ENCODE measurements around the gene NTNG1.
"Not testable (repeated sequence)": the region's sequence is repeated elsewhere in the genome, so short reads cannot be mapped to it uniquely, and the experiment has no call there.

The NTNG1 gene

DNA sequence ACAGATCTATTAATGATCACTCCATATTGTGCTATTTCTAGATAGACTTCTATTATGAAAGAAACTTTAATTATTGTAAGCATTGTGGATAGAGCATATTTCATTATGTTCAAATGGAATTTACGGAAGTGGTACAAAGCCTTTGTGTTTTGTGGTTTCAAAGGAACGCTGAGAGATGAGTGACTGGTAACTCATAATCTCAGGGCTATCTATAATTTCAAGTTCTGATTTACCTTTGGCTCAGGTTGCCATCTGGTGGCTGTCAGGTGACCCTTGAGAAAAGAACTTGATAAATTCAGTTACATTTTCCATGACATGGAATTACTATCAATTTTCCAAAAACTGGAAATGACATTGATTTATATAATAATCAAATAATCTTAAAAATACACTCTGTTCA is 12.2 kb downstream of the NTNG1 start:
- no peak for TF ChIP-seq Cebpa-rat (IDR thresholded peaks at IDR 0.05)
- H3K27ac ChIP-seq: no peak overlapping the region
- no peaks in the 10 kb centered on the region for H4K20me1 ChIP-seq
- H3K9ac ChIP-seq: no peak overlapping the region
- H3K4me3 ChIP-seq: no peak overlapping the region
- no peak overlapping the region for H3K4me2 ChIP-seq
- H3K27me3 ChIP-seq: no peaks in the 10 kb centered on the region
- no peaks in the 10 kb centered on the region for H3K9me3 ChIP-seq (replicated peaks in 1 of 11)
- no peaks in the 10 kb centered on the region for H3K36me3 ChIP-seq
- no peaks in the 10 kb centered on the region for H3K4me1 ChIP-seq

- Histone ChIP-seq H3K27me3 (no peaks in the 10 kb centered on the region), H4K20me1 (no peaks in the 10 kb centered on the region), H3K4me3 (no peak overlapping the region), H3K9ac (no peak overlapping the region), H3K27ac (no peak overlapping the region), H3K9me3 (replicated peaks in 1 of 11) (no peaks in the 10 kb centered on the region), H3K4me2 (no peak overlapping the region), H3K36me3 (no peaks in the 10 kb centered on the region), H3K4me1 (0 out of 20 replicates have a peak, but pooled peaks cover 0 to 7% (median 0%) of the 10 kb centered on the region in 10 experiments)
- TF ChIP-seq Cebpa-rat (IDR thresholded peaks at IDR 0.05): no peak
Observed at GRCh38 chr1:107158496-107158895, 17.7 kb downstream of the NTNG1 start.

GRCh38 chr1:107158991-107159390 is 18.2 kb downstream of the NTNG1 start:
- H3K27ac ChIP-seq: no peak overlapping the region
- 0 out of 20 replicates have a peak, but pooled peaks cover 0 to 7% (median 0%) of the 10 kb centered on the region in 10 experiments for H3K4me1 ChIP-seq
- H3K4me2 ChIP-seq: no peak overlapping the region
- peaks cover 0 to 5% (median 2%) of the 10 kb centered on the region in 11 experiments; a peak in 17 of 22 replicates for H3K9me3 ChIP-seq (replicated peaks in 1 of 11)
- no peak overlapping the region for H3K9ac ChIP-seq
- no peaks in the 10 kb centered on the region for H4K20me1 ChIP-seq
- H3K27me3 ChIP-seq: no peaks in the 10 kb centered on the region
- no peak for TF ChIP-seq Cebpa-rat (IDR thresholded peaks at IDR 0.05)
- H3K4me3 ChIP-seq: no peak overlapping the region
- H3K36me3 ChIP-seq: no peaks in the 10 kb centered on the region

- H3K9ac ChIP-seq: no peak overlapping the region
- no peaks in the 10 kb centered on the region for H3K36me3 ChIP-seq
- H3K9me3 ChIP-seq (replicated peaks in 1 of 11): peaks cover 14 to 24% (median 19%) of the 10 kb centered on the region in 11 experiments
- peak overlapping the region in 3 of 11 experiments; percentile 9 to 17 (median 12); a peak in 4 of 22 replicates for H3K4me2 ChIP-seq
- H3K4me3 ChIP-seq: no peak overlapping the region
- no peak overlapping the region for H3K27ac ChIP-seq
- no peak for TF ChIP-seq Cebpa-rat (IDR thresholded peaks at IDR 0.05)
- H3K4me1 ChIP-seq: peaks cover 0 to 9% (median under 1%) of the 10 kb centered on the region in 10 experiments; a peak in 8 of 20 replicates
- no peaks in the 10 kb centered on the region for H3K27me3 ChIP-seq
- no peaks in the 10 kb centered on the region for H4K20me1 ChIP-seq
Observed at GRCh38 chr1:107162745-107163144, 21.9 kb downstream of the NTNG1 start.

GRCh38 chr1:107164901-107165300 is 24.1 kb downstream of the NTNG1 start:
- not testable (repeated sequence) for H3K9ac ChIP-seq, H3K36me3 ChIP-seq, H3K4me2 ChIP-seq, H3K4me3 ChIP-seq, H3K27ac ChIP-seq, H4K20me1 ChIP-seq, H3K27me3 ChIP-seq
- peaks cover 0 to 13% (median 2%) of the 10 kb centered on the region in 10 experiments; a peak in 8 of 20 replicates for H3K4me1 ChIP-seq
- H3K9me3 ChIP-seq (replicated peaks in 1 of 11): peaks cover 14 to 27% (median 19%) of the 10 kb centered on the region in 11 experiments

DNA sequence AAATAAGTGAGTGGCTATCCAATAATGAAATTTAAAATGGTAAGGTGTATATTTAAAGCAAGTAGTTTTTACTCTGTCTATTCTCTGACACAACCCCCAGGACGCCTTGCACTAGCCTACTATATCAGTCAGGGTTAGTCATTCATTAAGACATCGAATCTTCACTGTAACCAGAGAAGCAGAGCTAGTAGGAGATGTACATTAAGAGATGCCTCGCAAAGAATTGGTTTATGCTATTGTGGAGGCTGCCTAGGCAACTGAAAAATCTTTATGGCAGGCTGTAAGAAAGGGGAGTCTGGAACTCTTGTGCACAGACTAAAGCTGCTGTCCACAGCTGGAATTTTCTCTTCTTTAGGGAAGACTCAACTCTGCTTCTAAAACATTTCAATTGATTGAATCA is 28.8 kb downstream of the NTNG1 start:
- H4K20me1 ChIP-seq: no peaks in the 10 kb centered on the region
- no peak overlapping the region for H3K4me3 ChIP-seq
- peaks cover 0 to 7% (median 2%) of the 10 kb centered on the region in 10 experiments; a peak in 8 of 20 replicates for H3K4me1 ChIP-seq
- H3K9ac ChIP-seq: no peak overlapping the region
- no peak overlapping the region for H3K4me2 ChIP-seq
- H3K36me3 ChIP-seq: no peaks in the 10 kb centered on the region
- no peak overlapping the region for H3K27ac ChIP-seq
- H3K27me3 ChIP-seq: no peaks in the 10 kb centered on the region
- TF ChIP-seq Cebpa-rat (IDR thresholded peaks at IDR 0.05): no peak
- H3K9me3 ChIP-seq (replicated peaks in 1 of 11): peaks cover 7 to 19% (median 10%) of the 10 kb centered on the region in 11 experiments

GRCh38 chr1:107171333-107171732 is 30.5 kb downstream of the NTNG1 start:
- no peak overlapping the region for H3K27ac ChIP-seq
- no peaks in the 10 kb centered on the region for H3K36me3 ChIP-seq
- no peak overlapping the region for H3K9ac ChIP-seq
- H3K4me3 ChIP-seq: no peak overlapping the region
- no peaks in the 10 kb centered on the region for H3K27me3 ChIP-seq
- no peaks in the 10 kb centered on the region for H4K20me1 ChIP-seq
- H3K4me1 ChIP-seq: peaks cover 0 to 7% (median 2%) of the 10 kb centered on the region in 10 experiments; a peak in 8 of 20 replicates
- no peak for TF ChIP-seq Cebpa-rat (IDR thresholded peaks at IDR 0.05)
- no peak overlapping the region for H3K4me2 ChIP-seq
- peaks cover 0 to 7% (median 0%) of the 10 kb centered on the region in 11 experiments; a peak in 2 of 22 replicates for H3K9me3 ChIP-seq (replicated peaks in 1 of 11)

DNA sequence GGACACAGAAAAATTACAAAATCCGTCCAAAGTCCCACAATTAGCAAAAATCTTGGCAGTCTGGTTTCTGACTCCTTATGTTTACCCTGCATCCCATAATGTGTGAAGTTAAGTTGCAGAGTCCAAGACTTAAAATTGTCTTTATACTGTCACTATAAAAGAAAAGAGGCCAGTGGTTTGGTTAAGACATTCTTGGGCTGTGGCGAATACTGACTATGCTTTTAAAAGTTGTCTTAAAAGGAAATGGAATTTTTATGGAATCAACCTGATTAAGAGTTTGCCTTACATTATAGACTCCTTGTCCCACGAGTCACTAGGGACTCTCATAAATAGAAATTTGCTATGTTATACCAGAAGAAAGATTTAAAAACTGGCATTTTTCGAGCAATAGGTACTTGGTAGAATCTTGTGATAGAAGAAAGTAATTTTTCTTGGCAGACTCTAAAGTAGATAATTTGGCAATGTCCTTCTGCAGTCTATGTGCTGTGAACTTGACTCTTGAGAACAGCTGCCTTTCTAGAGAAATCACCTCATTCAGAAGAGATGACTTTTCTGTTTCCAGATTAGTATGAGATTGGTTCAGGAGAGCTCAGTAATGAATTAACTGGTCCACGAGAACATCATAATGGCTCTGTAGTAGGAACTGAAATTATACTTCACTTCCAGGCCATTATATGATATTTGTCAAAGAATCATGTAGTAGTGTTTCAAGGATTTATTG is 31.8 kb downstream of the NTNG1 start:
- no peak overlapping the region for H3K4me3 ChIP-seq
- H3K9ac ChIP-seq: no peak overlapping the region
- H3K36me3 ChIP-seq: no peaks in the 10 kb centered on the region
- H3K4me2 ChIP-seq: no peak overlapping the region
- no peak for TF ChIP-seq Cebpa-rat (IDR thresholded peaks at IDR 0.05)
- H3K9me3 ChIP-seq (replicated peaks in 1 of 11): peaks cover 0 to 6% (median 0%) of the 10 kb centered on the region in 11 experiments; a peak in 2 of 22 replicates
- no peak overlapping the region for H3K27ac ChIP-seq
- no peaks in the 10 kb centered on the region for H3K27me3 ChIP-seq
- no peaks in the 10 kb centered on the region for H4K20me1 ChIP-seq
- peaks cover 0 to 6% (median 2%) of the 10 kb centered on the region in 10 experiments; a peak in 8 of 20 replicates for H3K4me1 ChIP-seq

GRCh38 chr1:107175102-107175909 is 34.5 kb downstream of the NTNG1 start:
- Histone ChIP-seq H3K27me3 (no peaks in the 10 kb centered on the region), H3K9me3 (replicated peaks in 1 of 11) (no peaks in the 10 kb centered on the region), H4K20me1 (no peaks in the 10 kb centered on the region), H3K4me1 (no peaks in the 10 kb centered on the region), H3K36me3 (no peaks in the 10 kb centered on the region), H3K4me3 (no peak overlapping the region), H3K9ac (no peak overlapping the region), H3K27ac (no peak overlapping the region), H3K4me2 (no peak overlapping the region)
- no peak for TF ChIP-seq Cebpa-rat (IDR thresholded peaks at IDR 0.05)

Measured in BLaER1 treated with 17β-estradiol and CSF1 and Interleukin-3, amounts not matched to agents 10 nM and 100 nM (cell line).